NB4 (cell line): ENCODE measurements around the gene SLC34A3.

ENCODE experiments used
- DNase-seq: peaks from one replicate; pipeline ENCODE4 v3.0.0; 2010; ENCODE audit warnings: low read depth
- H3K4me3 ChIP-seq: one replicate; pipeline ENCODE4 v1.5.1; 2011; ENCODE audit warnings: mild to moderate bottlenecking, low read depth, low read length, moderate library complexity
- CTCF ChIP-seq: IDR thresholded peaks from one replicate; pipeline ENCODE4 v1.5.1; 2012; ENCODE audit warnings: low read depth, low read length
- MAX ChIP-seq: IDR thresholded peaks from 2 replicates; pipeline ENCODE4 v1.6.1; 2011; ENCODE audit warnings: low read depth, low read length
- MYC ChIP-seq: IDR thresholded peaks from 2 replicates; pipeline ENCODE4 v1.6.1; 2011; ENCODE audit warnings: low read depth, low read length
- POLR2A ChIP-seq: IDR thresholded peaks from 2 replicates; pipeline ENCODE4 v1.6.1; 2011; ENCODE audit warnings: mild to moderate bottlenecking; ENCODE audit not compliant: insufficient read length; ENCODE audit errors: extremely low read depth

SLC34A3 gene

GRCh38 chr9:137222190-137223077 is 8.3 kb upstream of the SLC34A3 start, which contains the start of gene RNF208:
Gene RNF208 (minus strand): TSS chr9:137222240. CDS start chr9:137221212, 1,028 bp downstream.
- TF ChIP-seq CTCF (no peak), POLR2A (no peak)
- no peak for DNase-seq
- peak within 1 kb of the TSS; percentile 47 for H3K4me3 ChIP-seq

GRCh38 chr9:137223078-137223970 is 7.4 kb upstream of the SLC34A3 start:
- TF ChIP-seq MAX (peak; percentile 76), MYC (peak; percentile 80), CTCF (no peak), POLR2A (peak; percentile 71)
- peak; percentile 96 for DNase-seq
- peak overlapping the region; percentile 68 for H3K4me3 ChIP-seq

GRCh38 chr9:137224830-137225694 is 5.6 kb upstream of the SLC34A3 start, which contains the start of gene CYSRT1:
Gene CYSRT1 (plus strand): TSS chr9:137225174. CDS start chr9:137225622, 448 bp downstream.
- no peak for TF ChIP-seq POLR2A
- TF ChIP-seq MAX: no peak
- TF ChIP-seq CTCF: no peak
- TF ChIP-seq MYC: no peak
- peak within 1 kb of the TSS; percentile 68 for H3K4me3 ChIP-seq
- DNase-seq: no peak

GRCh38 chr9:137225699-137226331 is 4.9 kb upstream of the SLC34A3 start:
- no peak for TF ChIP-seq CTCF
- TF ChIP-seq POLR2A: no peak
- TF ChIP-seq MAX: no peak
- TF ChIP-seq MYC: no peak
- DNase-seq: no peak
- no peak overlapping the region for H3K4me3 ChIP-seq
